ENCODE measurements around the gene DAZAP1. TPM values are rescaled to one million over a fixed set of nuclear protein-coding genes. Genes with fewer than 3 reads are reported as not detected.

The DAZAP1 gene
- total RNA-seq, 1 experiment from 2014 or later = 151 TPM

- intact Hi-C loops (cut with micrococcal nuclease; ENCODE audit: unreplicated experiment) = no loop called here
- no TSS peak for BruUV-seq (replicated peaks)
- TF ChIP-seq CTCF (IDR thresholded peaks at IDR 0.05; ENCODE audit: unreplicated experiment) = no peak
- Mint-ChIP-seq H3K4me1 (ENCODE audit: low read depth, unreplicated experiment) (no peaks in the 10 kb centered on the region), H3K27ac (ENCODE audit: unreplicated experiment) (no peak overlapping the region), H3K4me3 (ENCODE audit: low read depth, unreplicated experiment) (no peak overlapping the region), H3K27me3 (ENCODE audit: unreplicated experiment) (no peaks in the 10 kb centered on the region), H3K9me3 (ENCODE audit: low read depth, unreplicated experiment) (no peaks in the 10 kb centered on the region), H3K36me3 (ENCODE audit: insufficient read depth, unreplicated experiment) (peaks cover 8% of the 10 kb centered on the region)
- DNase-seq = no peak
- CTCF ChIA-PET = interaction anchor here (0.5 to 1.1 kb wide), 3 partner anchors 14 to 196 kb away, joined by 3 to 6 read pairs (median 3); no protein-coding TSS in a partner anchor
Observed at GRCh38 chr19:1466461-1467214, 59.3 kb downstream of the DAZAP1 start.

- intact Hi-C loops (cut with micrococcal nuclease; ENCODE audit: unreplicated experiment) = no loop called here
- Mint-ChIP-seq H3K36me3 (ENCODE audit: insufficient read depth, unreplicated experiment) (peaks cover 8% of the 10 kb centered on the region), H3K9me3 (ENCODE audit: low read depth, unreplicated experiment) (no peaks in the 10 kb centered on the region), H3K27me3 (ENCODE audit: unreplicated experiment) (no peaks in the 10 kb centered on the region), H3K4me1 (ENCODE audit: low read depth, unreplicated experiment) (no peaks in the 10 kb centered on the region), H3K27ac (ENCODE audit: unreplicated experiment) (no peak overlapping the region), H3K4me3 (ENCODE audit: low read depth, unreplicated experiment) (no peak overlapping the region)
- BruUV-seq (replicated peaks) = no TSS peak
- TF ChIP-seq CTCF (IDR thresholded peaks at IDR 0.05; ENCODE audit: unreplicated experiment) = no peak
- DNase-seq = no peak
- CTCF ChIA-PET = interaction anchor here (1.1 kb wide), 1 partner anchor 14 kb away, joined by 3 read pairs; no protein-coding TSS in a partner anchor
Observed at GRCh38 chr19:1467215-1467489, 59.8 kb downstream of the DAZAP1 start.

- BruUV-seq (replicated peaks) = no TSS peak
- CTCF ChIA-PET = no interaction called here
- DNase-seq = no peak
- Mint-ChIP-seq H3K36me3 (ENCODE audit: insufficient read depth, unreplicated experiment) (peaks cover 8% of the 10 kb centered on the region), H3K27me3 (ENCODE audit: unreplicated experiment) (no peaks in the 10 kb centered on the region), H3K4me1 (ENCODE audit: low read depth, unreplicated experiment) (no peaks in the 10 kb centered on the region), H3K9me3 (ENCODE audit: low read depth, unreplicated experiment) (no peaks in the 10 kb centered on the region), H3K4me3 (ENCODE audit: low read depth, unreplicated experiment) (no peak overlapping the region), H3K27ac (ENCODE audit: unreplicated experiment) (no peak overlapping the region)
- TF ChIP-seq CTCF (IDR thresholded peaks at IDR 0.05; ENCODE audit: unreplicated experiment) = no peak
- intact Hi-C loops (cut with micrococcal nuclease; ENCODE audit: unreplicated experiment) = no loop called here
Observed at GRCh38 chr19:1467490-1468273, 60.3 kb downstream of the DAZAP1 start.

GRCh38 chr19:1468274-1468820, 61.0 kb downstream of the DAZAP1 start:
- intact Hi-C loops (cut with micrococcal nuclease; ENCODE audit: unreplicated experiment) = no loop called here
- CTCF ChIA-PET = no interaction called here
- Mint-ChIP-seq H3K36me3 (ENCODE audit: insufficient read depth, unreplicated experiment) (peaks cover 11% of the 10 kb centered on the region), H3K4me3 (ENCODE audit: low read depth, unreplicated experiment) (peak overlapping the region; percentile 34), H3K27ac (ENCODE audit: unreplicated experiment) (no peak overlapping the region), H3K27me3 (ENCODE audit: unreplicated experiment) (no peaks in the 10 kb centered on the region), H3K4me1 (ENCODE audit: low read depth, unreplicated experiment) (no peaks in the 10 kb centered on the region), H3K9me3 (ENCODE audit: low read depth, unreplicated experiment) (no peaks in the 10 kb centered on the region)
- DNase-seq = no peak
- TF ChIP-seq CTCF (IDR thresholded peaks at IDR 0.05; ENCODE audit: unreplicated experiment) = no peak
- no TSS peak for BruUV-seq (replicated peaks)

All from Calu3 (cell line).